ENCODE results near the gene ABR.
A peak's percentile ranks its signal among the peaks of the same experiment; 100 is the strongest.
"Not testable (repeated sequence)": the region's sequence is repeated elsewhere in the genome, so short reads cannot be mapped to it uniquely, and the experiment has no call there.

Gene ABR

DNA sequence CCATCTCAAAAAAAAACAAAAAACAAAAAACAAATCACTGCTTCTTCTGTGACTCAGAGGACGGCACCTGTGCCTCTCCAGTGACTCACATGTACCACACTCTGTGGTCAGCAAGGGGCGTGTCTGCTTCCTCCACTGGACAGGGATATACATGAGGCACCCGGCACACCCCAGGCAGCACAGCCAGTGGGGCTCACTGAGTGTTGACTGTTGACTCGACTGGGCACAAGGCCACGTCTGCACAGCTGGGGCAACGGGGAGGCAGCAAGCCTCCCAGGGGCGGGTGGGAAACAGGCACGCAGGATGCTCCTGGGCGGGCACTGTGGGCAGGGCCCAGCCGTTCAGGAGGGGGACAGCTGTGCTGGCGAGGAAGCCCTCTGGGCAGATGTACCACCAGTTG lies 118.8 kb downstream of the ABR start:
- DNase-seq, result no peak

DNA sequence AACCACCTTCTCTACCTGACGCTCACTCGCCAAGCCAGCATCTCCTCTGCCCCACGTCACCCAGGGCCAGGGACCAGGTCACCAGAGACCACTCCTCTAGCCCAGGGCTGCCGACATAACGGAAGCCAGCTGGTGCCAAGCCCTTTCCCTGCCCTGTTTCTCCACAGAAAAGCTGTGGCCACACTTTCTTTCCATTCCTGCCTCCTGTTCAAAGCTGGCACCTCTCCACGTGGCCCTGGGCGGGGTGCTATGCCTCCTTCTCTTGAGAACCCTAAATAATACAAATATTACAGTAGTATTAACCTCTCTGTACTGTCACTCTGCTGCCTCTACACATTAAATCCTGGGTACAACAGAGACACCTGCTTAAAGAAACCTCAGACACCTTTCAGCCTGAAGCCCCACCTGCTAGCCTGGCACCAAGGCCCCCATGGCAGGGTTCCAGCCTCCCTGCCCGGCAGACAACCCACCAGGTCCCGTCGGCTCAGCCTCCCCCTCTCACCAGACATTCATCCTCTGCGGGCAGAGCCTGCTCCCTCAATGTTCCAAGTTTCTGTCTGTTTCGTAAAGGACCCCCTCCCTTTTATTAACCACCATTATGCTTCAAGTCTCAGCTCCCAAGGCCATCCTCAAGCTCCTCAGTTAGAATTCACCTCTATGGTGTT lies 120.5 kb downstream of the ABR start:
- no peak for DNase-seq

DNA sequence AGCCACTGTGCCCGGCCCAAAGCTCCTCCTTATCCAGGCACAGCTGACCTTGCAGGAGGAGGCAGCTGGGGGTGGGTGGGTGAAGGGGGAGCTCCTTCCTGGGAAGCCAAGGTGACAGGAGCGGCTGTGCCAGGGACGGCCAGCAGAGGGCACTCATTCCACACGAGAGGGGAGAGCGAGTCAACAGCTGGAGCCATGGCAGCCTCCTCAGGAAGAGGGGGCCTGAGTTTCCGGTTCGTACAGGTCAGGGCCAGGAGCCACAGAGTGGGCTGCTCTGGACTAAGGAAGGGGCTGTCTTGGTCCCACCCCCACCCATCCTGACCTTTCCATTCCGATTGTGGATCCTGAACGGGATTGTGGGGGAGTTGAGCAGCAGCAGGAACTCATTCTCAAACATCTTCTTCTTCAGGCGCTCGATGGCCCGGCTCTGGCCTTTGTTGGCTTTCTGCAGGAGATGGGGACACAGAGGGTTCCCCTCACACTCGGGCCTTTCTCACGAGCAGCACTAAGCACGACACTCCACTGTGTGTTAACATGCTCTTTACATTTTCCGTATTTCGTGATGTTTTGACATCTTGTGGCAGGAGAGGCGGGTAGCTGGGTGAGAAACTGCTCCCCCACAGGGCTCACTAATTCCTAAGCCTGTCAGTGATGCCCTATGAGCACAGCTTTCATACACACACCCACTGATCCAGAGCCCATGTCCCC lies 121.2 kb downstream of the ABR start:
- DNase-seq, result peak; percentile 27

GRCh38 chr17:1056761-1057160 lies 123.0 kb downstream of the ABR start:
- no peak for DNase-seq

DNA sequence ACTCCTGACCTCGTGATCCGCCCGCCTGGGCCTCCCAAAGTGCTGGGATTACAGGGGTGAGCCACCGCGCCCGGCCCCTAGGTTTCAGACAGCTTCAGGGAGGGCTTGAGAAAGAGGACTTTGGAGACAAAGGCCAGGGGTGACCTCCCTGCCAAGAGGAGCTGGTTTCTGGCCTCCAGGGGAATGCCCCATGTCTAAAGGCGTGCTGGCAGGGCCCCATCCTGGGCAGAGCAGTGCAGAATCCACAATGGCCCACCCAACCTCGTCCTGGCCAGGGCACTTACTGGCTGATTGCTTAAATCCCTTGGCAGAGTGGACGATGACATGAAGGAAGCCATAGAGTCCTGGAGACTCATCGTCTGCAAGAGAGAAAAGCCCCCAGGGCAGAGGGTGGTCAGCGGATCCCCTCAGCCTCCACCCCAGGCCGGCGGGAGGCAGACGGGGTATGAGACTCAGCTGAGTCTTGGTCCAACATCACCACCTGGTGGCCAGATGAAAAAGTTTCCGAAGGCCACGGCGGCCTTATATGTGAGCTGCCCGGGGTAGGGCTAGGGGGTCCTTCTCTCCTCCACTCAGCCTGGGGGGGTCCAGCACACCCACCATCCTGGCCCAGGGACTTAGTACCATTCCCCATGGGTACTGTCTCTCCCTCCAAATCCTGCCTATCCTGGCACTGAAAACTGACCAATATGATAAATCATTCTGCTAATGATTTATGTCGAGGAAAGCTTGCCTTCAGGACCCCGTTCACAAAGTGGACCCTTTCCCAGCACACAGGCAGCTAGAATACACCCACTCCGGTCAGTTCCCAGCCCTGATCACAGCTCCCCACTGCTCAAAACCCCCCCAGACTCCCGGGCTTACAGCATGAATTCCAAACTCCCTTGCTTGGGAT lies 123.8 kb downstream of the ABR start:
- DNase-seq, result no peak

DNA sequence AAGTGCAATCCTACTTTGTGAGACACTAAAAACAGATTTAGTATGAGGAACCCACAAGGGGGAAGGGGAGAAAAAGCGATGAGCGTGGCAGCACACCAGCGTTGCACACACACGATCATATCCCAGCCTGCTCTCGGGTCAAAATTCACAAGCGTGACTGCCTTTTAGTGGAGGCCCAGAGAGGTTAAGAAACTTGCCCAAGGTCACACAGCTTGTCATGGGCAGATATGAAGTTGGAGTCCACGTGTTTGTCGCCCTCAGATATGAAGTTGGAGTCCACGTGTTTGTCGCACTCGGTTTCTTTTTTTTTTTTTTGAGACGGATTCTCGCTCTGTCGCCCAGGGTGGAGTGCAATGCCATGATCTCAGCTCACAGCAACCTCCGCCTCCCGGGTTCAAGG lies 124.5 kb downstream of the ABR start:
- DNase-seq, result no peak

DNA sequence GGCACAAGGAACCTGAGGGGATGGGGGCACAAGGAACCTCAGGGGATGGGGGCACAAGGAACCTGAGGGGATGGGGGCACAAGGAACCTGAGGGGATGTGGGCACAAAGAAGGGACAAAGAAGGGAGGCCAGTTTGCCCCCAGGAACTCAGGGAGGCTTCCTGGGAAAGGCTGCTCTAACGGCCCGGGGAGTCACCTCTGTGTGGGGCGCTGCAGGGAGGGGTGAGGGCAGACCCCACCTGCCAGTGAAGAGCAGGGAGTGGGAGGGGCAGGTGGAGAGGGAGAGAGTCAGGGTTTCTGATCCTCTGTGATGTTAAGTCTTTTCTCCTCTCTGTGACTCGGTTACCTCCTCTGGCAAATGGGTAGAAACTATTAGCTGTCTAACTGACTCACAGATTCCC lies 125.1 kb downstream of the ABR start:
- no peak for DNase-seq

GRCh38 chr17:1053661-1054360 lies 126.0 kb downstream of the ABR start:
- no peak for DNase-seq

DNA sequence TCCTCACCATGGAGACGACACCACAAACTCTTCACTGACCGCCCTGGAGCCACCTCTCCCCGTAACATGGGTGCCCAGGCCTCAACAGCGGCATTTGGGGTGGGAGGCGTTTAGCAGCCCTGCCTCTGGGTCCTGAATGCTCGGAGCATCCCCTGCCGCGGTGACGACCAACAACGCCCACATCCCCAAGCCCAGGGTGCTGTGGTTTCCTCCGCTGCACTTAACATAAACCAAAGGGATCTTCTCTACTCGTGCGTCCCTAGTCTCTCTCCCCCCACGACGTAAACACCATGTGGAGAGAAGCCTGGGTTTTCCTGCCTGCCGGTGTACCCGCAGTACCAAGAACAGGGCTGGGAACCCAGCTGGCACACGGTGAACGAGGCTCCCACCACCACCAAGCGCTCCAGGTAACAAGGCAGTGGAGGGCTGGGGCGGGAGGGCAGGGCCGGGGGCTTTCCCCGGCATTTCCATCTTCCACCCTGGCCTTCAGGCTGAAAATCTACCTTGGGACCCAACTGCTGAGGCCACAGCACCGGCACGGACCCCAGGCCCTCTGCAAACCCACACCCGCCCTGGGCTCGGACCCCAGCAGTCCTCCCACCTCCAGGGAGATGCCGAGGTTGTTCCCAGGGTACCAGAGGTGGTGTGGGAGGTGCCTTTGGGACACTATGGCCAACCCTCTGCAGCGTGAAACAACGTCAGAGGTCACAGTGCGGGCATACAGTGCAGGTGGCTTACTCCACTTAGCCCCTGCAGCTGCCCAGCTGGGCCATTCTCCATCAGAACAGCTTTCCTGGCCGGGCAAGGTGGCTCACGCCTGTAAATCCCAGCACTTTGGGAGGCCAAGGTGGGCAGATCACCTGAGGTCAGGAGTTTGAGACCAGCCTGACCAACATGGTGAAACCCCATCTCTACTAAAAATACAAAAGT lies 128.5 kb downstream of the ABR start:
- no peak for DNase-seq

DNA sequence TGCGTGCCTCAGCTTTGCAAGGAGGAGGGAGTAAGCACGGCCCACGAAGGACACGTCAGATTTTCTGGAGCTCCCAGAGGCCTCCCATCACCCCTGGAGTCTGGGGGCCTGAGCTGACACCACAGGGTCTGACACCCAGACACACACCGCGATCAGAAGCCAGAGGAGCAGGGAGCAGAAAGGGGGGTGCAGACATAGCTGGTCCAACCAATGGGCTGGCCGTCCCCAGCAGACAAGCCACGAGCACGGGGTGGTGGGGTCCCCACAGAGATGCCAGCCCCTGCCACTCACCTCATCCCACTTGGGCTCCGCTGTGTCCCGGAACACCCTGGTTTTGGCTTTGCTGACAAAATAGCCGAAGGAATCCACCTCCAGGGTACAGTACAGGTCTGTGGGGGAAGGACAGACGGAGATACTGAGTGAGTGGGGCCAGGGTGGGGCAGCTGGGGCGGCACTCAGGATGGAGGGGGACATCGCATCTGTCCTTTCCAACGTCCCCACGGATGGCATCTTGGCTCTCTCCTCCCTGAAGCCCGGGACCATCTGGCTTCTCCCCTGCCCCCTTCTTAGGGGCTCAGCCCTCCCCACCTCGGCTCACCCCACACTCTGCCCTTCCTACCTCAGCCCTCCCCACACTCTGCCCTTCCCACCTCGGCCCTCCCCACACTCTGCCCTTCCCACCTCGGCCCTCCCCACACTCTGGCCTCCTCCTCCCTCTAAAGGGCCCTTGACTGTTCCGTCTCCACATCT lies 129.4 kb downstream of the ABR start:
- DNase-seq, result no peak

- DNase-seq, result no peak
These were observed 130.1 kb downstream of the ABR start for GRCh38 chr17:1049446-1050225.

- DNase-seq, result not testable (repeated sequence)
These were observed 131.2 kb downstream of the ABR start for GRCh38 chr17:1048516-1049115.

GRCh38 chr17:1047879-1048470 lies 131.8 kb downstream of the ABR start:
- no peak for DNase-seq

- no peak for DNase-seq
These were observed 132.5 kb downstream of the ABR start for GRCh38 chr17:1047177-1047878.

- no peak for DNase-seq
These were observed 134.3 kb downstream of the ABR start for GRCh38 chr17:1045456-1045855.

DNA sequence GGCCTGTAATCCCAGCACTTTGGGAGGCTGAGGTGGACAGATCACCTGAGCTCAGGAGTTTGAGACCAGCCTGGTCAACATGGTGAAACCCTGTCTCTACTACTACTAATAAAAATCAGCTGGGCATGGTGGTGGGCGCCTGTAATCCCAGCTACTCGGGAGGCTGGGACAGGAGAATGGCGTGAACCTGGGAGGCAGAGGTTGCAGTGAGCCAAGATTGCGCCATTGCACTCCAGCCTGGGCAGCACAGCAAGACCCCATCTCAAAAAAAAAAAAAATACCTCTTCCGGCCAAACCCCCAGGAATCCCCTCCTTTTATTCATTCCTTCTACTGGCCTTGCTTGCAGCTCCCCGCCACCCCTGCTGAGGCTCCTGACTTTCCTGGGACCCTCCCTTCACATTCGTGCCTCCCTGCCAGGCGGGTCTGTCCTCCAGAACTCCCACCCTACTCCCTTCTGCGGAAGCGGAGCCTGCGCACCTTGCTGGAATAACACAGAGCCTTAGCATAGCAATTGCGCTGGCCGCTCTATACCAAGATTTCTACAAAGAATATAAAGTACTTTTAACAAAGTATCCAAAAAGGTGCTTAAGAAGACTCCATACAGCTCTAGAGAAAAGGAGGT lies 135.3 kb downstream of the ABR start:
- DNase-seq, result not testable (repeated sequence)

DNA sequence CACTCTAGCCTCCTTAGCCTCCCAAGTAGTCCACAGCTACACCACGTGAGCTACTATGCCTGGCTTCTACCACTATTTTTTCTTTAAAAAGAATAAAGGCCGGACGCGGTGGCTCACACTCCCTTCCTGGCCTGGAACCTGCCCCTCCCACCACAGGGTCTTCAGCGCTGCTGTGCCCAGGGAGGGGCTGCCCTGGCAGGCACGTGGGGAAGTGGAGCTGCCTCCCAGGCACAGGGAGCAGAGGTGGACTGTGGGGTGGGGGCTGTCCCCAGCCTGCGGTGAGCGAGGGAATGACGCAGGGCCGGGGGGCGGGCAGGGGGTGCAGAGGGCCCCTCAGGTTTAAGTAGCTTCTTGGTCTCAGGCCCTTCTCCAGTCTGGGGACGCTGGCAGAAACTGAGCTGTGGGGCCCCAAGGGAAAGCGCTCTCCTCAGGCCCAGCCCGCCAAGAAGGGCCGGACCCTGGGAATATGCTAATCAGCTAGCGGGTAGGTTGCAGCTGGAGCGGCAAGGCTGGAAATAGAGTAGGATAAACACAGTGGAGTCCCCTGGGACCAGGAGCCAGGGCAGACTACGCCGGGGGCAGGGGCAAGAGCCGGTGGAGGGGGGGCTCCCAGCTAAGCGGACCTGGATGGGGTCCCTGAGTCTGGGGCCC lies 136.1 kb downstream of the ABR start:
- no peak for DNase-seq

DNA sequence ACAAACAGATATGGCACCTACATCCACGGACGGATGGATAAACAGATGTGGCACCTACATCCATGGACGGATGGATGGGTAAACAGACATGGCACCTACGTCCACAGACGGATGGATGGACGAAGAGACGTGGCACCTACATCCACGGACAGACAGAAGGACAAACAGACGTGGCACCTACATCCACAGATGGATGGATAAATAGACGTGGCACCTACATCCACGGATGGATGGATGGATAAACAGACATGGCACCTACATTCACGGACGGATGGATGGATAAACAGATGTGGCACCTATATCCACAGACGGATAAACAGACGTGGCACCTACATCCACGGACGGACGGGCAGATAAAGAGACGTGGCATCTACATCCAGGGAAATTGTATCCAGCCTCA lies 137.3 kb downstream of the ABR start:
- no peak for DNase-seq
